ENCODE data around the gene DOK7.

DOK7 gene

GRCh38 chr4:3470244-3471097, 7.4 kb downstream of the DOK7 start:
- H3K36me3 ChIP-seq (ENCODE audit: insufficient read depth, insufficient read length, low read length): no peaks in the 10 kb centered on the region
- no peak for DNase-seq (ENCODE audit: low read depth, low spot score)

GRCh38 chr4:3471098-3471760, 8.1 kb downstream of the DOK7 start:
- no peak for DNase-seq (ENCODE audit: low read depth, low spot score)
- no peak for TF ChIP-seq ZNF274 (IDR thresholded peaks at IDR 0.05; ENCODE audit: low read depth, low read length)
- no peak for TF ChIP-seq SUZ12 (IDR thresholded peaks at IDR 0.05; ENCODE audit: extremely low read depth, insufficient read depth, insufficient read length)
- no peak for TF ChIP-seq YY1 (IDR thresholded peaks at IDR 0.05; ENCODE audit: insufficient read depth, insufficient read length)
- Histone ChIP-seq H3K36me3 (ENCODE audit: insufficient read depth, insufficient read length, low read length) (no peaks in the 10 kb centered on the region), H3K9ac (ENCODE audit: insufficient read length, low read depth) (no peak overlapping the region), H3K9me3 (ENCODE audit: insufficient read depth, low read length) (no peaks in the 10 kb centered on the region), H3K27me3 (ENCODE audit: insufficient read depth, insufficient read length) (peaks cover 91% of the 10 kb centered on the region), H3K4me3 (ENCODE audit: insufficient read length, low read depth) (no peak overlapping the region), H3K4me1 (ENCODE audit: insufficient read depth, insufficient read length) (peaks cover 16% of the 10 kb centered on the region)

More at GRCh38 chr4:3470244-3471097, 7.4 kb downstream of the DOK7 start:
- H3K4me3 ChIP-seq (ENCODE audit: insufficient read length, low read depth): no peak overlapping the region
- TF ChIP-seq ZNF274 (IDR thresholded peaks at IDR 0.05; ENCODE audit: low read depth, low read length) (no peak), YY1 (IDR thresholded peaks at IDR 0.05; ENCODE audit: insufficient read depth, insufficient read length) (no peak)
- H3K9ac ChIP-seq (ENCODE audit: insufficient read length, low read depth): no peak overlapping the region
- H3K9me3 ChIP-seq (ENCODE audit: insufficient read depth, low read length): no peaks in the 10 kb centered on the region
- H3K4me1 ChIP-seq (ENCODE audit: insufficient read depth, insufficient read length): peaks cover 23% of the 10 kb centered on the region
- H3K27me3 ChIP-seq (ENCODE audit: insufficient read depth, insufficient read length): peaks cover 91% of the 10 kb centered on the region

DNA sequence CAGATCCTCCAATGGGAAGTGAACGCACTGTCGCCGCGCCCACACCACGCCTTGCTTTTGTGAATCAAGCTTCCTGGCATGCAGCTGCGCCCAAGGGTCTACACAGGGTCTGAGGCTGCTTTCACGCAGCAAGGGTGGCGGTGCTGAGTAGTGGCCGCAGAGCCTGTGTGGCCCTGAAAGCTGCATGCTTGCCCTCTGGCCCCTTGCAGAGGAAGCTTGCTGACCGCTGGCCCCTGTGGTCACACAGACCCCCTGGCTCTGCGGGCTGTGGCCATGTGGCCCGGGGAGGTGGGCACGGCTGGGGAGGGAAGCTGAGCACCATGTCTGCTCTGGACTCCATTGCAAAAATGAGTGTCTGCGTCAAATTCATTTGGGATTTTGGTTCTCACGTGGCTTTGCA, 8.8 kb downstream of the DOK7 start:
- H3K4me1 ChIP-seq (ENCODE audit: insufficient read depth, insufficient read length): peaks cover 15% of the 10 kb centered on the region
- TF ChIP-seq SUZ12 (IDR thresholded peaks at IDR 0.05; ENCODE audit: extremely low read depth, insufficient read depth, insufficient read length): no peak
- H3K36me3 ChIP-seq (ENCODE audit: insufficient read depth, insufficient read length, low read length): no peaks in the 10 kb centered on the region
- DNase-seq (ENCODE audit: low read depth, low spot score): no peak
- no peak overlapping the region for H3K9ac ChIP-seq (ENCODE audit: insufficient read length, low read depth)
- H3K27me3 ChIP-seq (ENCODE audit: insufficient read depth, insufficient read length): peaks cover 91% of the 10 kb centered on the region
- H3K4me3 ChIP-seq (ENCODE audit: insufficient read length, low read depth): no peak overlapping the region
- no peaks in the 10 kb centered on the region for H3K9me3 ChIP-seq (ENCODE audit: insufficient read depth, low read length)

- Histone ChIP-seq H3K4me3 (ENCODE audit: insufficient read length, low read depth) (no peak overlapping the region), H3K9me3 (ENCODE audit: insufficient read depth, low read length) (no peaks in the 10 kb centered on the region), H3K27me3 (ENCODE audit: insufficient read depth, insufficient read length) (peaks cover 97% of the 10 kb centered on the region), H3K4me1 (ENCODE audit: insufficient read depth, insufficient read length) (peaks cover 21% of the 10 kb centered on the region), H3K9ac (ENCODE audit: insufficient read length, low read depth) (no peak overlapping the region), H3K36me3 (ENCODE audit: insufficient read depth, insufficient read length, low read length) (no peaks in the 10 kb centered on the region)
- no peak for DNase-seq (ENCODE audit: low read depth, low spot score)
- TF ChIP-seq YY1 (IDR thresholded peaks at IDR 0.05; ENCODE audit: insufficient read depth, insufficient read length): no peak
- TF ChIP-seq ZNF274 (IDR thresholded peaks at IDR 0.05; ENCODE audit: low read depth, low read length): no peak
- no peak for TF ChIP-seq SUZ12 (IDR thresholded peaks at IDR 0.05; ENCODE audit: extremely low read depth, insufficient read depth, insufficient read length)
These were observed 9.5 kb downstream of the DOK7 start for GRCh38 chr4:3472411-3473141.

GRCh38 chr4:3473181-3473950, 10.3 kb downstream of the DOK7 start:
- Histone ChIP-seq H3K27me3 (ENCODE audit: insufficient read depth, insufficient read length) (peaks cover 98% of the 10 kb centered on the region), H3K9ac (ENCODE audit: insufficient read length, low read depth) (no peak overlapping the region), H3K4me1 (ENCODE audit: insufficient read depth, insufficient read length) (peaks cover 24% of the 10 kb centered on the region), H3K4me3 (ENCODE audit: insufficient read length, low read depth) (no peak overlapping the region), H3K36me3 (ENCODE audit: insufficient read depth, insufficient read length, low read length) (no peaks in the 10 kb centered on the region), H3K9me3 (ENCODE audit: insufficient read depth, low read length) (no peaks in the 10 kb centered on the region)
- no peak for DNase-seq (ENCODE audit: low read depth, low spot score)
- no peak for TF ChIP-seq ZNF274 (IDR thresholded peaks at IDR 0.05; ENCODE audit: low read depth, low read length)

- Histone ChIP-seq H3K9ac (ENCODE audit: insufficient read length, low read depth) (no peak overlapping the region), H3K36me3 (ENCODE audit: insufficient read depth, insufficient read length, low read length) (no peaks in the 10 kb centered on the region), H3K9me3 (ENCODE audit: insufficient read depth, low read length) (no peaks in the 10 kb centered on the region), H3K4me3 (ENCODE audit: insufficient read length, low read depth) (no peak overlapping the region), H3K4me1 (ENCODE audit: insufficient read depth, insufficient read length) (peaks cover 31% of the 10 kb centered on the region), H3K27me3 (ENCODE audit: insufficient read depth, insufficient read length) (peaks cover 98% of the 10 kb centered on the region)
- no peak for DNase-seq (ENCODE audit: low read depth, low spot score)
- TF ChIP-seq ZNF274 (IDR thresholded peaks at IDR 0.05; ENCODE audit: low read depth, low read length) (no peak), YY1 (IDR thresholded peaks at IDR 0.05; ENCODE audit: insufficient read depth, insufficient read length) (no peak)
These were observed 11.1 kb downstream of the DOK7 start for GRCh38 chr4:3473996-3474765.
